Naive B cell (primary cell): ENCODE data around the gene CIAO2B. TPM values are rescaled to one million over a fixed set of nuclear protein-coding genes. Genes with fewer than 3 reads are reported as not detected.

Experiments used
- ATAC-seq, 2 donors: fragments of 150-1000 bp; cut with Tn5 transposase; 2 replicates each; pipeline ENCODE4 v1.10.0; 2021; ENCODE audit warnings: low read depth in 2 of 2, mild to moderate bottlenecking in 2 of 2, moderate library complexity in 2 of 2
- DNase-seq: peaks from one replicate; pipeline ENCODE4 v3.0.0; 2022
- H3K27ac Mint-ChIP-seq, 6 donors: one replicate each; pipeline ENCODE4 v1.8.0; 2020 to 2022; ENCODE audit warnings: mild to moderate bottlenecking in 6 of 6, mixed read lengths in 6 of 6, moderate library complexity in 5 of 6, inconsistent platforms in 2 of 6
- H3K27me3 Mint-ChIP-seq, 3 donors: one replicate each; pipeline ENCODE4 v1.8.0; 2021 to 2022; ENCODE audit warnings: mixed read lengths in 3 of 3, mild to moderate bottlenecking in 1 of 3
- H3K36me3 Mint-ChIP-seq, 2 donors: one replicate each; pipeline ENCODE4 v1.8.0; 2020 to 2022; ENCODE audit warnings: mixed read lengths in 2 of 2, inconsistent platforms in 1 of 2, mild to moderate bottlenecking in 1 of 2
- H3K4me1 Mint-ChIP-seq, 3 donors: one replicate each; pipeline ENCODE4 v1.8.0; 2020 to 2022; ENCODE audit warnings: mixed read lengths in 3 of 3, inconsistent platforms in 1 of 3, mild to moderate bottlenecking in 1 of 3, moderate library complexity in 1 of 3
- H3K4me3 Mint-ChIP-seq, 8 donors: one replicate each; pipeline ENCODE4 v1.8.0; 2020 to 2022; ENCODE audit warnings: mild to moderate bottlenecking in 8 of 8, mixed read lengths in 8 of 8, moderate library complexity in 8 of 8, inconsistent platforms in 2 of 8
- H3K9me3 Mint-ChIP-seq, 7 donors: one replicate each; pipeline ENCODE4 v1.8.0; 2020 to 2022; ENCODE audit warnings: mixed read lengths in 7 of 7, mild to moderate bottlenecking in 5 of 7, inconsistent platforms in 2 of 7, moderate library complexity in 1 of 7
- polyA plus RNA-seq, 6 donors: library from polyadenylated mRNA; unstranded; fragments of 300-500 nt; fragmentation: Illumina TruSeq; gene quantifications; one replicate each; pipeline ENCODE4 v1.2.3, GENCODE V29; 2021; ENCODE audit warnings: low read depth in 6 of 6

Gene CIAO2B
- polyA plus RNA-seq, 6 donors from 2014 or later = 69.0 to 114 (median 100) TPM

DNA sequence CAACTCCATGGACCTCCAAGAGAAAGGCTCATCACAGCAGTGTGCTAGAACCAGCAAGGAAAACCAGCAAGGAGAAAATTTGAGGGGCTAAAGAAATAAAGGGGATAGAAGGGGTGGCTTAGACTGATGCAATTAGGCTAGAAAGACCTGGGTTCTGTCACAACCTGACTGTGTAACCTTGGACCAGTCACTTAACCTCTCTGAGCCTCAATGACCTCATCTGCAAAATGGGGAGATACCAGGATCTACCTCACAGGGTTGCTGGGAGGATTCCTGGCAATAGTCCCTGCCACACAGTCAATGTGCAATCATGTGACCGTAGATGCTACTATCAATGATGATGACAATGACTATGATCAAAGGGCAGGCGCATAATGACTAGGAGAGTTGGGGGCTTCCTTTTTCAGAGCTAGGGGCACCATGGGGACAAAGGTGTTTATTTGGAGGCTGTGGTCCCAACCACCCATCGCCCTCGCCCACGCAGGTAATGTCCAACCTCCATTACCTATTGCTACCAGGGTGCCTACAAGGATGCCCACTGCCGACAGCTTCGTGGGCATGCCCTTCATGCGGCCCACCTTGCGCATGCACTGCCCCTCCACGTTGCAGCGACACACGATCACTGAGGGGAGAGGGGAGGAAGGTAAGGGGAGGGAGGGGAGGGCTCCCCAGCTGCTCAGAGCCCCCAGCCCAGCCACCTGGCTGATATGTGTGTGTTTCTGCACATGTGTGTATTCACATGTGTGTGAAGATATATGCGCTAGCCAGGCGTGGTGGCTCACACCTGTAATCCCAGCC lies 25.2 kb downstream of the CIAO2B start:
- ATAC-seq = no peak
- H3K4me3 Mint-ChIP-seq = no peak overlapping the region
- no peaks in the 10 kb centered on the region for H3K36me3 Mint-ChIP-seq
- DNase-seq = no peak
- peak overlapping the region in 2 of 6 donors; percentile 29 to 33 for H3K27ac Mint-ChIP-seq
- peaks cover 0 to 1% (median 0%) of the 10 kb centered on the region in 7 donors for H3K9me3 Mint-ChIP-seq
- peaks cover 0 to 6% (median 0%) of the 10 kb centered on the region in 3 donors for H3K4me1 Mint-ChIP-seq
- peaks cover 0 to 25% (median 15%) of the 10 kb centered on the region in 3 donors for H3K27me3 Mint-ChIP-seq

DNA sequence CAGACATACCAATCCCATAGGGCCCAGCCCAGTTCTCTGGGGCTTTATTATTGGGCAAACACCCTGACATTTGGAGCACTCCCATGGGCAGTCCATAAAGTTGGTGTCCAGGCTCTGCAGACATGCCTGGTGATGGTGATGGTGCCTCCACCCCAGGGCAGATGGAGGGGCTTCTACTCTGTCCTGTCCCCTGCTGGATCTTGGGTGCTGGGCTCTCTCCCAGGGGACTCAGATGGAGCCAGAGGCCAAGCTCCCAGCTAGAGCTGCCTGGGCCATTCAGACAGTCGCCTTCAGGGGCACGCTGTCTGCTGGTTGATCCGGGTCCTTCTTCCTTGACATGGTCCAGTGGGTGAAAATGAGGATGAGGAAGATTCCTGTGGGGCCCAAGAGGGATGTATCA lies 26.1 kb downstream of the CIAO2B start:
- peaks cover 0 to 1% (median 0%) of the 10 kb centered on the region in 7 donors for H3K9me3 Mint-ChIP-seq
- no peak overlapping the region for H3K27ac Mint-ChIP-seq
- DNase-seq = no peak
- no peak for ATAC-seq
- no peak overlapping the region for H3K4me3 Mint-ChIP-seq
- H3K27me3 Mint-ChIP-seq = peaks cover 0 to 17% (median 10%) of the 10 kb centered on the region in 3 donors
- H3K4me1 Mint-ChIP-seq = peaks cover 0 to 6% (median 0%) of the 10 kb centered on the region in 3 donors
- H3K36me3 Mint-ChIP-seq = no peaks in the 10 kb centered on the region

- no peak for ATAC-seq
- Mint-ChIP-seq H3K27me3 (peaks cover 0 to 16% (median 10%) of the 10 kb centered on the region in 3 donors), H3K4me1 (peaks cover 0 to 6% (median 0%) of the 10 kb centered on the region in 3 donors), H3K27ac (no peak overlapping the region), H3K4me3 (no peak overlapping the region), H3K36me3 (no peaks in the 10 kb centered on the region), H3K9me3 (peaks cover 0 to 1% (median 0%) of the 10 kb centered on the region in 7 donors)
- no peak for DNase-seq
These were observed 27.0 kb downstream of the CIAO2B start for GRCh38 chr16:66906916-66907836.

GRCh38 chr16:66905633-66906539 lies 28.3 kb downstream of the CIAO2B start:
- H3K27ac Mint-ChIP-seq = no peak overlapping the region
- H3K36me3 Mint-ChIP-seq = no peaks in the 10 kb centered on the region
- no peak for ATAC-seq
- H3K4me3 Mint-ChIP-seq = no peak overlapping the region
- H3K27me3 Mint-ChIP-seq = peaks cover 0 to 10% (median 9%) of the 10 kb centered on the region in 3 donors
- no peak for DNase-seq
- peaks cover 0 to 6% (median 0%) of the 10 kb centered on the region in 3 donors for H3K4me1 Mint-ChIP-seq
- H3K9me3 Mint-ChIP-seq = peaks cover 0 to 1% (median 0%) of the 10 kb centered on the region in 7 donors

DNA sequence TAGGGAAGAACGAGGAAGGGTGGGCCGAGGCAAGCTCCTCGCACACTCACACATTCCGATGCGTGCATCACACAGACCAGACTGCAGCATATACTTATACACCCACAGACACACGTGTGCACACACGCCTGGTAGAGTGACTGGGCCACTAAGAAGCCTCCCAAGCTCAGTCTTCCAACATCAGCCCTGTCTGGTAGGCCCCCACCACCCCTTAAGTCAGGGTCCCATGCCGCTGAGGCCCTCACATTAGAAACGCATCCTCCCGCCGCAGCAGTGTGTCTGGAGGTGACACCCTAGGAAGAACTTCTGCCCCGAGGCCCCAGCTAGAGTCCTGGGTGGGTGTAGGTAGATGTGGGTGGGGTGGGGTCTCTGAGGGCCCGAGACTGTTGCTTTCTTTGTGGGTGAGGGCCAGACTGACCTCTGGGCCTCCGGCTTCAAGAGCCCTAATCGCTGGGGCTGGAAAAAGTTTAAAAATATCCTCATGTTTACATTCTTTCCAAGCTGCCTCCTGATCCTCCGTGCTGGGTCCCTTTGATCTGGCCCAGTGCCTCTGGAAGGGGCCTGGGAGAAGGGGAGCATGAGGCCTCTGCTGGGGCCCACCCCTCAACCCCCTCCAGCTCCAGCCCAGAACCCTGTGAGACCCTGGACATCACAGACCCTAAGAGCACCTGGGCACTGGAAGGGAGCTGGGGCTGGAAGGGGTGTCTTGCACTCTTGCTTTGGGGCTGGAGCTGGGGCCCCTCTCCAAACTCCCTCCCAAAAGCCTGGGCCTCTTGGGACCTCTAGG lies 29.2 kb downstream of the CIAO2B start:
- Mint-ChIP-seq H3K9me3 (peaks cover 0 to 1% (median 0%) of the 10 kb centered on the region in 7 donors), H3K27ac (no peak overlapping the region), H3K36me3 (no peaks in the 10 kb centered on the region), H3K4me3 (no peak overlapping the region), H3K27me3 (peaks cover 0 to 12% (median 10%) of the 10 kb centered on the region in 3 donors), H3K4me1 (peaks cover 0 to 6% (median 0%) of the 10 kb centered on the region in 3 donors)
- DNase-seq (no peak), ATAC-seq (no peak)

DNA sequence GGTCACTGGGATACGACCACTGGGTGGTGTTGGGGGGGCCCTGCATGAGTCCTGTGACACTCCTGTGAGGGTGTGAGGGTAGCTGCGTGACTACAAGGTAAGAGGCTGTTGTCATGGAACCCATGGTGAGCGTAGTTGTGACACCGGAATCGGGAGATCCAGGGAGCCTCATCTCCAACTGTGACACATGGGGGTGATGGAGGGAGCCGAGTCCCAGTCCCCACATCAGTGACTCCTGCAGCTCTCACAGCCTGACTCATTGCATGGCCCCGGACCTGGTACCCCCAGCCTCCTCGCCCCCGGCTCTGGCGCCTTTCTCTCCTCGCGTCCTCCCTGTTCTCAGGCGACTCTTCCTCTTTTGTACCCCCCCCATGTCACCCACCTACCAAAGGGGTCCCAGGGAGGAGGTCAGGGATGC lies 29.8 kb downstream of the CIAO2B start:
- Mint-ChIP-seq H3K9me3 (peaks cover 0 to 1% (median 0%) of the 10 kb centered on the region in 7 donors), H3K36me3 (no peaks in the 10 kb centered on the region), H3K4me3 (no peak overlapping the region), H3K27ac (no peak overlapping the region), H3K4me1 (peaks cover 0 to 6% (median 0%) of the 10 kb centered on the region in 3 donors), H3K27me3 (peaks cover 0 to 12% (median 10%) of the 10 kb centered on the region in 3 donors)
- ATAC-seq (no peak), DNase-seq (no peak)

DNA sequence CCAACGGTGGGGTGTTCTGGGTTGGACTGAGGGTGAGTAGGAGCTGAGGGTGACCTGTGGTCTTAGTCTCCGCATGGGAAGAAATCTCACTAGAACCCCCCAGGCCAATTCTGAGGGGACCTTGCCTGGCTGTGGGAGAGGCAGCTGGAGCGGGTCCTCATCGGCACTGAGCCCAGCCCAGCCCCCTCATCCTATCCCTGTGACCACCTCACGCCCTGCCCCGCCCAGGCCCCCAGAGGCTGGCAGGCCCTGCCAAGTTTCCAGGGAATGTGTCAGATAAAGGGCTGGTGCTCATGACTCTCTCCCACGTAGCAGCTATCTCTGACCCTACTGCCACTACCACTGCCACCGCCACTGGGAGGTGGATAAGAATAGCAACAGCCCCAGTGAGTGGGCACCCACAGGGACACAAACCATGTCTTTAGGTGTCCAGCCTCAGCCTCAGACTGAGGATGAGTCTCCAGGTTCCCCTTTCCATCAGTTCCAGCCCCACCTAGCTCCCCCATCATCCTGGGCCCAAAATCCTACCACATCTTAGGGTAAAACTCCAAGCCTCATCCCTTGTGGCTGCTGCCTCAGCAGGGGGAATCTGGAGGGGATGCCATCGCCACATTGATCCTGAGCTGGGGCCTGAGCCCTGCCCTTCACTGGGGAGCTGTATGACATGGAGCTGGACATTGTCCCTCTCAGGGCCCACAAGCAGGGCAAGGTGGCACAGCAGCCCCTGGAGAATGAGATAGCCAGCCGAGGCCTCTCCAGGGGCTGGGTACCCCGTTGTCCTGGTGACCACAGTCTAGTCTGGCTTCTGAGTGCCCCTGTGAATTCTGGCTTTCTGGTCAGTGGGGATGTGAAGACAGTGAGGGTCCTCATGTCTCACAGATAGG lies 30.4 kb downstream of the CIAO2B start:
- DNase-seq (no peak), ATAC-seq (no peak)
- H3K27me3 Mint-ChIP-seq = peaks cover 0 to 12% (median 11%) of the 10 kb centered on the region in 3 donors
- no peak overlapping the region for H3K4me3 Mint-ChIP-seq
- H3K4me1 Mint-ChIP-seq = peaks cover 0 to 6% (median 0%) of the 10 kb centered on the region in 3 donors
- H3K27ac Mint-ChIP-seq = peak overlapping the region in 1 of 6 donors; percentile 39
- H3K36me3 Mint-ChIP-seq = no peaks in the 10 kb centered on the region
- peaks cover 0 to 1% (median 0%) of the 10 kb centered on the region in 7 donors for H3K9me3 Mint-ChIP-seq

- no peak for DNase-seq
- Mint-ChIP-seq H3K9me3 (peaks cover 0 to 1% (median 0%) of the 10 kb centered on the region in 7 donors), H3K27me3 (peaks cover 0 to 5% (median 5%) of the 10 kb centered on the region in 3 donors), H3K4me3 (no peak overlapping the region), H3K36me3 (no peaks in the 10 kb centered on the region), H3K4me1 (peaks cover 0 to 6% (median 0%) of the 10 kb centered on the region in 3 donors), H3K27ac (no peak overlapping the region)
- no peak for ATAC-seq
These were observed 31.3 kb downstream of the CIAO2B start for GRCh38 chr16:66902648-66903543.

DNA sequence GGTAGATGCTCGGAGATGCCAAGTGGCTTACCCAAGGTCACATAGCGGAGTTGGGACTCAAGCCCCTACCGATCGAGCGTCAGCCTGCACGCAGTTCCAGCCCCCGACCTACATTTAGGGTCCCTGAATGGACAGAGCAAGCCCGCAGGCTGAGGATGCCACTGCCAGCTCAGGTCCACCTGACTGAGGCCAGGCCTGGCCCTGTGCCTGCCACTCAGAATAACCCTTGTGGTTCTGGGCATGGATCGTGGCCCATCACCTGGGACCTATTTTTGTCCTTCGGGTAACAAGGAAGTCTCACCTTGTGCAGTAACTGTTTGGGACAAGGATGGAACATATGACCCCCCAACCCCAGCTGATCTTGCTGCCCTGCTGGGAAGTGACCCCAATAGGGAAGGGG lies 32.6 kb downstream of the CIAO2B start:
- H3K9me3 Mint-ChIP-seq = peaks cover 0 to 1% (median 0%) of the 10 kb centered on the region in 7 donors
- ATAC-seq = no peak
- no peak overlapping the region for H3K27ac Mint-ChIP-seq
- peaks cover 0 to 6% (median 0%) of the 10 kb centered on the region in 3 donors for H3K4me1 Mint-ChIP-seq
- H3K4me3 Mint-ChIP-seq = no peak overlapping the region
- DNase-seq = no peak
- H3K27me3 Mint-ChIP-seq = peaks cover 0 to 5% (median 5%) of the 10 kb centered on the region in 3 donors
- no peaks in the 10 kb centered on the region for H3K36me3 Mint-ChIP-seq

DNA sequence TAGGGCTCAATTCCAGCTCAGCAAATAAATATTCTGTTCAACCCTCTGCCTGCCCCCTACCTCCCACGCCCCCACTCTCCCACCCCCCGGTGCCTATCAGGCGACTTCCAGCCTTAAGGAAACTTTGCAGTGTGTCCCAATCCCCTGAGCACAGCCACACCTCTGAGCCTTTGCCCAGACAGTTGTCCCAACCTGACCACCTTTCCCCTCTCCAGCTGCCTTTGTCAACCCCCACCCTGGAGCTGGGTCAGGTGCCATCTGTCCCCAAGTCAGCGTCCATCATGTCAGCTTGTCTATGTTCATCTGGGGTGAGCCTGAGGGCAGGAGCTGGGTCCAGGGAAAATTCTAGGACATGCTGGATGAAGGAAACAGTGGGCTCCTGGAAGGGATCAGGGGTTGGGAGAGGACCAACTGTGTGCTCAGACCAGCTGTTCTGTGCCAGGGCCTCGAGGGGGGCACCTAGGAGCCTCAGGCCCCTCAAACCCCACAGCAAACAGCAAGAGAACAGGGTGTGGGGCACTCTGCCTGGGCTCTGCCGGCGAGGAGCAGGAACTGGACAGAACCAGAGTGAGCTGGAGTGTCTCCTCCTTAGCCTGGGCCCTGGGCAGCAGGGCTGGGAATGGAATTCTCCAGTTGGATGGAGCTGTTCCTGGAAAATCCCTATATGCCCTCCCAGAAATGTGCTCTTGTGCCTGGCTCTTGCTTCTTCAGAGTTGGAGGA lies 33.3 kb downstream of the CIAO2B start:
- Mint-ChIP-seq H3K4me1 (peaks cover 0 to 4% (median 0%) of the 10 kb centered on the region in 3 donors), H3K9me3 (no peaks in the 10 kb centered on the region), H3K4me3 (peak overlapping the region in 1 of 8 donors; percentile 68), H3K36me3 (no peaks in the 10 kb centered on the region), H3K27me3 (peaks cover 0 to 5% (median 5%) of the 10 kb centered on the region in 3 donors), H3K27ac (no peak overlapping the region)
- no peak for ATAC-seq
- no peak for DNase-seq
